ENCODE data around the gene CNKSR3.

CNKSR3 gene

GRCh38 chr6:154383273-154383672 is 127.2 kb downstream of the CNKSR3 start:
- no peak for DNase-seq (ENCODE audit: low read depth in 2 of 2)
- TF ChIP-seq CTCF (IDR thresholded peaks at IDR 0.05; ENCODE audit: low read depth, low read length) = no peak
- no peak overlapping the region for H3K4me3 ChIP-seq (replicated peaks in 1 of 2; ENCODE audit: low read depth in 2 of 2, low read length in 2 of 2)

DNA sequence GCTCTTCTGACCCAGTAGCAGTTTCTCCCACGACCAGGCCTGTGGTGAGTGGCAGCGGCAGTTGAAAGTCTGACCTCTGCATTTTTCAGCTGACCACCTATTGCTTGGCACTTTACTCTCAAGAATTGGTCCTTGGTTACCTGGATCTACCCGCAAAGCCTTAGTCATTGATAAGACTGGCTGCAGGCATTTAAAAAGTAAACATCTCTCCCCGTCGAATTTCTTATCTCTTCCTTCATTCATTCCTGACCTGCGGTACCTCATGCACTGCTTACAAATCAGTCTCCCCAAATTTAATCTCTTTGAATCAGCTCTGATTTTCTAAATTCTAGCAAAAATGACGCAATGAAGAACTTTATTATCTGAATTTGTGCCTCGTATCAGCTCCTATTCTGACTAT is 127.7 kb downstream of the CNKSR3 start:
- TF ChIP-seq CTCF (IDR thresholded peaks at IDR 0.05; ENCODE audit: low read depth, low read length) = no peak
- no peak overlapping the region for H3K4me3 ChIP-seq (replicated peaks in 1 of 2; ENCODE audit: low read depth in 2 of 2, low read length in 2 of 2)
- no peak for DNase-seq (ENCODE audit: low read depth in 2 of 2)

DNA sequence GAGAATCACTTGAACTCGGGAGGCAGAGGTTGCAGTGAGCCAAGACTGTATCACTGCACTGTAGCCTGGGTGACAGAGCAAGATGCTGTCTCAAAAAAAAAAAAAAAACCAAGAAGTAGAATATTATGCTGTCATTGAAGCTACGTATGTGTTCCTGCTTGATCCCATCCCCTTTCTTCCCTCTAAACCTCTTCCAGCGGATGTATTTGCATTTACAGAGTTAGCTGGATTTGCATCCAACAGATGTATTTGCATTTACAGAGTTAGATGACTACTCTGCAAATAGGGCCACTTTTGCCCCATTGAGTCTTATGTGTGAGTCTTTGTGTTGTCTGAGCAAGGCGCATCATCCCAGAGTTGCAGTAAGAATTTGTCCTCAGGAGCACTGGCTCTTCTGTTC is 128.9 kb downstream of the CNKSR3 start:
- no peak overlapping the region for H3K4me3 ChIP-seq (replicated peaks in 1 of 2; ENCODE audit: low read depth in 2 of 2, low read length in 2 of 2)
- no peak for TF ChIP-seq CTCF (IDR thresholded peaks at IDR 0.05; ENCODE audit: low read depth, low read length)
- no peak for DNase-seq (ENCODE audit: low read depth in 2 of 2)

DNA sequence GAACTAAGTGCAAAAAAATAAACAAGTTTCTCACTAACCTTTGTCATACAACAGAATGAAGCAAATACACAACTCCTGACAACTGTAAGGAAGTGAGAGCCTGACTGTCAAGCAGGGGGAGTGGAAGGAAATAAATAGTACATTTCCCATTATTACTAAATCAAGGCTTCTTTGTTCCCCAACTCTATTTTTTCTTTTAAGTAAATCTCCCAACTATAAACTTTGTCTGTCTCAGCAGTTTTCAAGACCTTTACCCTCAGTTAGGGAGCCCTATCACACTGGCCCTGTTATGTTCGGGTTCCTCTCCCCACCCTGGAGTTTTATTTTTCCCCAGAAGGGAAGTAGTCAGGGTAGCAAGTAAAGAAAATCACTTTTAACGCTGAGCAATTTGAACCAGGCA is 129.7 kb downstream of the CNKSR3 start:
- no peak overlapping the region for H3K4me3 ChIP-seq (replicated peaks in 1 of 2; ENCODE audit: low read depth in 2 of 2, low read length in 2 of 2)
- TF ChIP-seq CTCF (IDR thresholded peaks at IDR 0.05; ENCODE audit: low read depth, low read length) = no peak
- DNase-seq (ENCODE audit: low read depth in 2 of 2) = no peak

GRCh38 chr6:154379585-154379984 is 130.9 kb downstream of the CNKSR3 start:
- TF ChIP-seq CTCF (IDR thresholded peaks at IDR 0.05; ENCODE audit: low read depth, low read length) = no peak
- no peak overlapping the region for H3K4me3 ChIP-seq (replicated peaks in 1 of 2; ENCODE audit: low read depth in 2 of 2, low read length in 2 of 2)
- DNase-seq (ENCODE audit: low read depth in 2 of 2) = no peak

DNA sequence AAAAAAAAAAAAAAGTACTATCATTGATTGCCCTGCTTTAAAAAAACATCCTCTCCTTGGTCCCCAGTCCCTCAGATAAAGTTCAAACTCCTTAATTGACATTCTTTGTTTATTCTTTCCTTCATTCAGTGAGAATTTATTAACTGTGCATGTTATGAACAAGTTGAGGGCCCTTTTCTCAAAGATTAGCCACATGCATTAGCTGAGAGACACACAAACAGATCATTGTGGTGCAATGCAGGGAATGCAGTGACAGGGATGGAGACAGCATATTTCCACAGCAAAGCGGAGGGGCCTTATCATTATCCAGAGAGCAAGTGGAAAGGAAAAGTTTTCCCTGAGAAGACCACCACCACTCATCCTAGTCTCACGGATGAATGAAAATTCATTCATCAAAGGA is 132.0 kb downstream of the CNKSR3 start:
- no peak for TF ChIP-seq CTCF (IDR thresholded peaks at IDR 0.05; ENCODE audit: low read depth, low read length)

DNA sequence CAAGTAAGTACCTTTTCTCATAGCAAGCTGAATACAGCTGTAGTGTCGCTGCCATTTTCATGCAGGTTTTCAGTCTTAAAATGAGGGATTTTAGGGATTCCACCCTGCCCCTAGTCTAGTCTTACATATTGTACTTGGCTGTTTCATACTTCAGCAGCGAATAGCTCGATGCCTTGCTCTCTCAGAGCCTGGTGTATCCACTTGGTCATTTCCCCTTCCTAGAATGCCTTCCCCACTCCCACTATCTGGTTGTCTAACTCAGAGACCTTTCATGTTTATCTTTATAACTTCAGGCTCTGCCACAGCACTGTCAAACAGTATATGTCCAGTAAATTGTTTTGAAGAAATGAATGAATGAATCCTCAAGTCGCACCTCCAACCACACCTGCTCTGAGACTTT is 132.8 kb downstream of the CNKSR3 start:
- no peak overlapping the region for H3K4me3 ChIP-seq (replicated peaks in 1 of 2; ENCODE audit: low read depth in 2 of 2, low read length in 2 of 2)
- no peak for TF ChIP-seq CTCF (IDR thresholded peaks at IDR 0.05; ENCODE audit: low read depth, low read length)
- no peak for DNase-seq (ENCODE audit: low read depth in 2 of 2)

More for the DNA sequence above, 132.0 kb downstream of the CNKSR3 start:
- no peak overlapping the region for H3K4me3 ChIP-seq (replicated peaks in 1 of 2; ENCODE audit: low read depth in 2 of 2, low read length in 2 of 2)
- no peak for DNase-seq (ENCODE audit: low read depth in 2 of 2)
